ENCODE data around the gene THADA. TPM values are rescaled to one million over a fixed set of nuclear protein-coding genes. Genes with fewer than 3 reads are reported as not detected.

The THADA gene
- polyA plus RNA-seq, 1 donor (not counting 4 experiments of a cell fraction or from before 2014, with no cell fraction given) = 22.6 TPM

DNA sequence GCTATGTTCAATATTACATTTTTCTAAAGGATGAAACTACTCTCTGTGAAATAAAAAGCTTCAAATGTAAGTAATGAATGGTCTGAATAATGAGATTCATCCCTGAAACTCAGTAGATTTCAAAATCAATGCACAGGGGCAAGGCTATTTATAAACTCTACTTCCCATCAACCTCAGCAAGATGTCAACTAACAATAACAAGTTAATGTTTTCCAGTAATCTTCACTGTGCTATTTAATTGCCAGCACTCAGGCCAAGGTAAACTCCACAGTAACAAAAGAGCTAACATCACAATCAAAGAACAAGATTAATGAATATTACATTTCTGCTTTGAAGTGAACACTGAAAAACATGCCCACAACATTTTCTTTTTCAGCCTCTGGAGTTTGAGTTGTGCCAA lies 225.1 kb downstream of the THADA start:
- Histone ChIP-seq H4K20me1 (ENCODE audit: control insufficient read depth, extremely low read depth, insufficient read depth, low read length) (no peaks in the 10 kb centered on the region), H3K4me2 (ENCODE audit: control insufficient read depth, extremely low read depth, insufficient read depth, low read depth, low read length) (no peak overlapping the region), H3K9me3 (ENCODE audit: control insufficient read depth, low read depth, low read length) (no peaks in the 10 kb centered on the region), H3K27me3 (ENCODE audit: control insufficient read depth, extremely low read depth, insufficient read depth, low read length) (no peaks in the 10 kb centered on the region), H3K4me1 (ENCODE audit: control insufficient read depth, extremely low read depth, insufficient read depth, low read length) (no peaks in the 10 kb centered on the region), H3K9ac (ENCODE audit: control insufficient read depth, extremely low read depth, insufficient read depth, low read length) (no peak overlapping the region), H3K79me2 (ENCODE audit: control insufficient read depth, insufficient read depth, low read length) (no peaks in the 10 kb centered on the region), H3K27ac (ENCODE audit: control insufficient read depth, insufficient read depth, low read length) (no peak overlapping the region), H3K4me3 (ENCODE audit: control insufficient read depth in 2 of 3, extremely low read depth in 1 of 3, insufficient read depth in 2 of 3, low read depth in 1 of 3, low read length in 3 of 3) (no peak overlapping the region), H2AFZ (ENCODE audit: control insufficient read depth, low read length) (no peak overlapping the region), H3K36me3 (ENCODE audit: control insufficient read depth in 2 of 2, extremely low read depth in 1 of 2, insufficient read depth in 2 of 2, low read length in 2 of 2) (no peaks in the 10 kb centered on the region), H3K9me1 (ENCODE audit: control insufficient read depth, extremely low read depth, insufficient read depth, low read length) (peaks cover 2% of the 10 kb centered on the region)
- dilution Hi-C loops (cut with MboI; ENCODE audit: extremely low pct_ligation_motif_present, low sequenced_read_pairs) = no loop called here
- no peak for TF ChIP-seq EZH2 (IDR thresholded peaks at IDR 0.05; ENCODE audit: low read length)
- no peak for TF ChIP-seq CTCF (optimal IDR thresholded peaks at IDR 0.05 in 1 of 3, IDR thresholded peaks at IDR 0.05 in 1 of 3, conservative IDR thresholded peaks at IDR 0.05 in 1 of 3; ENCODE audit: extremely low read depth in 1 of 3, insufficient read depth in 2 of 3, low read length in 3 of 3)
- DNase-seq (ENCODE audit: low read depth, low spot score) (no peak), FAIRE-seq (no peak)

DNA sequence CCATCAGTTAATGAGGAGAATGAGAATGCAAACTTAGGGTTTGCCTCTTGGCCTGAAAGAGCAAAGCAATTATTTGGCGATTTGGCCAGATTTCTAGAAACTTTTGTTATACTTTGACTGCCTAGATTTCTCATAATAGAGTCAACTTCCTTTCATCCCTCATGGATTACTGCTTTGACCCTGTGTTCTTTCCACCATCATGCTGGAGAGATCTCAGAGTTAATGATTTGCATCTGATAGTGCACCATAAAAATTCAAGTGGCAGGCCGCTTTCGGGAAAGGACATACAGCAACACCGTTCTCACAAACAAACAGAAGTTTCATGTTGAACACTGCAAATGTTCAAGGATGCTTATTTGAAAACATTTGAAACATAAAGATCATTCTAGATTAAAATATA lies 225.7 kb downstream of the THADA start:
- Histone ChIP-seq H3K36me3 (ENCODE audit: control insufficient read depth in 2 of 2, extremely low read depth in 1 of 2, insufficient read depth in 2 of 2, low read length in 2 of 2) (no peaks in the 10 kb centered on the region), H3K27me3 (ENCODE audit: control insufficient read depth, extremely low read depth, insufficient read depth, low read length) (no peaks in the 10 kb centered on the region), H3K27ac (ENCODE audit: control insufficient read depth, insufficient read depth, low read length) (no peak overlapping the region), H3K4me2 (ENCODE audit: control insufficient read depth, extremely low read depth, insufficient read depth, low read depth, low read length) (no peak overlapping the region), H2AFZ (ENCODE audit: control insufficient read depth, low read length) (no peak overlapping the region), H3K9me3 (ENCODE audit: control insufficient read depth, low read depth, low read length) (no peaks in the 10 kb centered on the region), H3K4me3 (ENCODE audit: control insufficient read depth in 2 of 3, extremely low read depth in 1 of 3, insufficient read depth in 2 of 3, low read depth in 1 of 3, low read length in 3 of 3) (no peak overlapping the region), H3K9me1 (ENCODE audit: control insufficient read depth, extremely low read depth, insufficient read depth, low read length) (peaks cover 2% of the 10 kb centered on the region), H3K9ac (ENCODE audit: control insufficient read depth, extremely low read depth, insufficient read depth, low read length) (no peak overlapping the region), H4K20me1 (ENCODE audit: control insufficient read depth, extremely low read depth, insufficient read depth, low read length) (no peaks in the 10 kb centered on the region), H3K4me1 (ENCODE audit: control insufficient read depth, extremely low read depth, insufficient read depth, low read length) (no peaks in the 10 kb centered on the region), H3K79me2 (ENCODE audit: control insufficient read depth, insufficient read depth, low read length) (no peaks in the 10 kb centered on the region)
- no peak for TF ChIP-seq EZH2 (IDR thresholded peaks at IDR 0.05; ENCODE audit: low read length)
- TF ChIP-seq CTCF (optimal IDR thresholded peaks at IDR 0.05 in 1 of 3, IDR thresholded peaks at IDR 0.05 in 1 of 3, conservative IDR thresholded peaks at IDR 0.05 in 1 of 3; ENCODE audit: extremely low read depth in 1 of 3, insufficient read depth in 2 of 3, low read length in 3 of 3) = no peak
- FAIRE-seq (no peak), DNase-seq (ENCODE audit: low read depth, low spot score) (no peak)
- dilution Hi-C loops (cut with MboI; ENCODE audit: extremely low pct_ligation_motif_present, low sequenced_read_pairs) = no loop called here

All from keratinocyte (primary cell).